Upper lobe of left lung (tissue), 4 donors: ENCODE results near the gene LAMA2.

Experiments used
- CTCF ChIP-seq, 6 experiments: fragments of 450-650 bp in 4 of 6; fragments of 200-600 bp in 2 of 6; sonication (generic) in 2 of 6; IDR thresholded peaks; one replicate each; pipeline ENCODE4 v1.5.1; 2016 to 2019; ENCODE audit warnings: antibody characterized with exemption in 6 of 6
- EP300 ChIP-seq, 4 donors: sonication (generic); formaldehyde crosslinking; IDR thresholded peaks; one replicate each; pipeline ENCODE4 v1.5.1; 2017; ENCODE audit warnings: antibody characterized with exemption in 4 of 4, control low read depth in 2 of 4
- POLR2A ChIP-seq, 4 donors: fragments of 450-650 bp; IDR thresholded peaks; one replicate each; pipeline ENCODE4 v1.5.1; 2016 to 2017; ENCODE audit warnings: antibody characterized with exemption in 4 of 4, mild to moderate bottlenecking in 2 of 4
- POLR2AphosphoS5 ChIP-seq, 2 donors: sonication (generic); formaldehyde crosslinking; IDR thresholded peaks; one replicate each; pipeline ENCODE4 v1.5.1; 2017; ENCODE audit warnings: antibody characterized with exemption in 2 of 2

GRCh38 chr6:128899341-128900050, 16.6 kb downstream of the LAMA2 start:
- TF ChIP-seq CTCF (IDR thresholded peaks at IDR 0.05) = no peak
- TF ChIP-seq POLR2A (IDR thresholded peaks at IDR 0.05) = no peak
- no peak for TF ChIP-seq POLR2AphosphoS5 (IDR thresholded peaks at IDR 0.05)
- TF ChIP-seq EP300 (IDR thresholded peaks at IDR 0.05) = no peak
